GM13976 (cell line): ENCODE data around the gene ABCA7.

Experiments used
- DNase-seq: peaks from one replicate; pipeline ENCODE4 v3.0.0; 2012; ENCODE audit warnings: low spot score
- in situ Hi-C: fragments of 300-500 bp; cut with MboI; formaldehyde crosslinking; loops from one replicate; pipeline ENCODE4 v1.12.0; 2022; ENCODE audit warnings: low sequenced_read_pairs, mixed read lengths, inconsistent platforms; ENCODE audit not compliant: unreplicated experiment
- TF ChIP-seq, protein P1 (sequence below): IDR thresholded peaks from 2 replicates; pipeline ENCODE4 v1.5.1; 2012; ENCODE audit warnings: borderline replicate concordance, mild to moderate bottlenecking; ENCODE audit not compliant: insufficient read depth; ENCODE audit errors: extremely low read depth, missing control alignments, control extremely low read depth

The ABCA7 gene

DNA sequence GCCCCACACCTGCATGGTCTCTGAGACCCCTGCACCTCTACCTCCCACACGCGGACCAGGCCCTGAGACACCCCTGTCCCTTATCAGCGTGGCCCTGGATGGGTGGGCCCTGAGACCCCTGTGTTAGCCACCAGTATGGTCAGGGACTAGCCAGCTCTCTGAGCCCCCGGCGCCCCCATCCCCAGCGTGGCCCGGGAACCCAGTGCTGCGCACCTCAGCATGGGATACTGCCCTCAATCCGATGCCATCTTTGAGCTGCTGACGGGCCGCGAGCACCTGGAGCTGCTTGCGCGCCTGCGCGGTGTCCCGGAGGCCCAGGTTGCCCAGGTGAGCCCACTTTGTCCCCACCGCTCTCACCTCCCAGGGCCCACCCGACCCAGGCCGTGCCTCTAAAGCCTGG is 22.1 kb downstream of the ABCA7 start:
- in situ Hi-C loops = no loop called here
- TF ChIP-seq, protein P1, sequence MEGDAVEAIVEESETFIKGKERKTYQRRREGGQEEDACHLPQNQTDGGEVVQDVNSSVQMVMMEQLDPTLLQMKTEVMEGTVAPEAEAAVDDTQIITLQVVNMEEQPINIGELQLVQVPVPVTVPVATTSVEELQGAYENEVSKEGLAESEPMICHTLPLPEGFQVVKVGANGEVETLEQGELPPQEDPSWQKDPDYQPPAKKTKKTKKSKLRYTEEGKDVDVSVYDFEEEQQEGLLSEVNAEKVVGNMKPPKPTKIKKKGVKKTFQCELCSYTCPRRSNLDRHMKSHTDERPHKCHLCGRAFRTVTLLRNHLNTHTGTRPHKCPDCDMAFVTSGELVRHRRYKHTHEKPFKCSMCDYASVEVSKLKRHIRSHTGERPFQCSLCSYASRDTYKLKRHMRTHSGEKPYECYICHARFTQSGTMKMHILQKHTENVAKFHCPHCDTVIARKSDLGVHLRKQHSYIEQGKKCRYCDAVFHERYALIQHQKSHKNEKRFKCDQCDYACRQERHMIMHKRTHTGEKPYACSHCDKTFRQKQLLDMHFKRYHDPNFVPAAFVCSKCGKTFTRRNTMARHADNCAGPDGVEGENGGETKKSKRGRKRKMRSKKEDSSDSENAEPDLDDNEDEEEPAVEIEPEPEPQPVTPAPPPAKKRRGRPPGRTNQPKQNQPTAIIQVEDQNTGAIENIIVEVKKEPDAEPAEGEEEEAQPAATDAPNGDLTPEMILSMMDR = no peak
- no peak for DNase-seq

- TF ChIP-seq, protein P1 = no peak
- peak; percentile 71 for DNase-seq
- in situ Hi-C loops = no loop called here
These were observed 22.6 kb downstream of the ABCA7 start for GRCh38 chr19:1062387-1063029.

DNA sequence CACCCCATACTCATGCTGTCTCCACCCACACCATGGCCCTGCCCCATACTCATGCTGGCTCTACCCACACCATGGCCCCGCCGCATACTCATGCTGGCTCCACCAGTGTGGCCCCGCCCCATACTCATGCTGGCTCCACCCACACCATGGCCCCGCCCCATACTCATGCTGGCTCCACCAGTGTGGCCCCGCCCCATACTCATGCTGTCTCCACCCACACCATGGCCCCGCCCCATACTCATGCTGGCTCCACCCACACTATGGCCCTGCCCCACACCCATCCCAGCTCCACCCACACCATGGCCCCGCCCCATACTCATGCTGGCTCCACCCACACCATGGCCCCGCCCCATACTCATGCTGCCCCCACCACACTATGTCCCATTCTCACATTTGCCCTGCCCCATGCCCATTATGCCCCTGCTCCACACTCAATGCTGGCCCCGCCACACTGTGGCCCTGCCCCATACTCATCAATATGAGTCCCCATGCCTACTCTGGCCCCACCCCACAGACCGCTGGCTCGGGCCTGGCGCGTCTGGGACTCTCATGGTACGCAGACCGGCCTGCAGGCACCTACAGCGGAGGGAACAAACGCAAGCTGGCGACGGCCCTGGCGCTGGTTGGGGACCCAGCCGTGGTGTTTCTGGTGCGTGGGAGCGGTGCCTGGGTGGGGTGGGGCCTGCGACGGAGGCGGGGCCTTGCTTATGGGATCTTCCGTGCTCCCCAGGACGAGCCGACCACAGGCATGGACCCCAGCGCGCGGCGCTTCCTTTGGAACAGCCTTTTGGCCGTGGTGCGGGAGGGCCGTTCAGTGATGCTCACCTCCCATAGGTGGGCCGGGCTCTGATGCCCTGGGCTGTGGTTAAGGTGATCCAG is 23.4 kb downstream of the ABCA7 start:
- in situ Hi-C loops = no loop called here

GRCh38 chr19:1063909-1064660 is 24.2 kb downstream of the ABCA7 start:
- in situ Hi-C loops = no loop called here
- TF ChIP-seq, protein P1 = no peak
- no peak for DNase-seq

More for the DNA sequence above, 23.4 kb downstream of the ABCA7 start:
- TF ChIP-seq, protein P1 = no peak
- DNase-seq = peak; percentile 72

DNA sequence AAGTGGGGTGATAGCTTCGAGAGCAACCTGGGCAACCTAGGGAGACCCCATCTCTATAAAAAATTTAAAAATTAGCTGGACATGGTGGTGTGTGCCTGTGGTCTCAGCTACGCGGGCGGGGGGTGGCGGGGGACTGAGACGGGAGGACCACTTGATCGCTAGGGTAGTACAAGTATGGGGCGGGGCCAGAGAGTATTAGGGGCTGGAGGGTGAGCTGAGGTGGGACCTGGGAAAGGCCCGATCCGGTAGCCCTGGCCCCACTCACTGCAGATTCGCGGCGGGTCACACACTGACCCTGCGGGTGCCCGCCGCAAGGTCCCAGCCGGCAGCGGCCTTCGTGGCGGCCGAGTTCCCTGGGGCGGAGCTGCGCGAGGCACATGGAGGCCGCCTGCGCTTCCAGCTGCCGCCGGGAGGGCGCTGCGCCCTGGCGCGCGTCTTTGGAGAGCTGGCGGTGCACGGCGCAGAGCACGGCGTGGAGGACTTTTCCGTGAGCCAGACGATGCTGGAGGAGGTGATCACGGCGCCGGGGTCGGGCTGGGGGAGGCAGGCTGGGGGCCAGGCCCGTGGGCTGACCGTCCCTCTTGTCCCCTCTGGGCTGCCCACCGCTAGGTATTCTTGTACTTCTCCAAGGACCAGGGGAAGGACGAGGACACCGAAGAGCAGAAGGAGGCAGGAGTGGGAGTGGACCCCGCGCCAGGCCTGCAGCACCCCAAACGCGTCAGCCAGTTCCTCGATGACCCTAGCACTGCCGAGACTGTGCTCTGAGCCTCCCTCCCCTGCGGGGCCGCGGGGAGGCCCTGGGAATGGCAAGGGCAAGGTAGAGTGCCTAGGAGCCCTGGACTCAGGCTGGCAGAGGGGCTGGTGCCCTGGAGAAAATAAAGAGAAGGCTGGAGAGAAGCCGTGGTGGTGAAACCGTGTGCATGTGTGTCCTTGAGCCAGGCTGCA is 25.0 kb downstream of the ABCA7 start:
- in situ Hi-C loops = no loop called here
- TF ChIP-seq, protein P1 = peak; percentile 88
- peak; percentile 76 for DNase-seq
